Measurements from ENCODE around the gene PISD. TPM values are rescaled to one million over a fixed set of nuclear protein-coding genes. Genes with fewer than 3 reads are reported as not detected.

PISD gene
- total and polyA plus RNA-seq, 7 donors: 10.2 to 24.2 (median 16.3) TPM

GRCh38 chr22:31604137-31604705, 57.8 kb downstream of the PISD start:
- Histone ChIP-seq H3K27ac (no peak overlapping the region), H3K27me3 (ENCODE audit: insufficient read depth in 3 of 3, low read length in 2 of 3) (no peaks in the 10 kb centered on the region), H3K4me3 (no peak overlapping the region), H3K4me1 (no peaks in the 10 kb centered on the region), H3K36me3 (ENCODE audit: insufficient read depth in 1 of 2, low read depth in 1 of 2) (peaks cover 0 to 3% of the 10 kb centered on the region in 2 donors), H3K9me3 (no peaks in the 10 kb centered on the region)
- intact Hi-C loops (cut with DNase I): no loop called here
- no peak for DNase-seq
- TF ChIP-seq CTCF (IDR thresholded peaks at IDR 0.05): no peak
- 91 to 93% (median 93%) methylated on average over 14 of the region's 14 CpGs for WGBS, 3 donors
- ATAC-seq: no peak

- Histone ChIP-seq H3K27ac (no peak overlapping the region), H3K9me3 (no peaks in the 10 kb centered on the region)
- ATAC-seq: no peak
These were observed 58.4 kb downstream of the PISD start for GRCh38 chr22:31603574-31603973.

GRCh38 chr22:31603081-31603525, 58.9 kb downstream of the PISD start:
- WGBS, 3 donors: 85 to 92% (median 88%) methylated on average over 10 of the region's 10 CpGs
- Histone ChIP-seq H3K9me3 (no peaks in the 10 kb centered on the region), H3K27me3 (ENCODE audit: insufficient read depth in 3 of 3, low read length in 2 of 3) (no peaks in the 10 kb centered on the region), H3K4me3 (no peak overlapping the region), H3K36me3 (ENCODE audit: insufficient read depth in 1 of 2, low read depth in 1 of 2) (peaks cover 0 to 3% of the 10 kb centered on the region in 2 donors), H3K27ac (no peak overlapping the region), H3K4me1 (no peaks in the 10 kb centered on the region)
- no peak for ATAC-seq
- intact Hi-C loops (cut with DNase I): no loop called here
- no peak for DNase-seq
- no peak for TF ChIP-seq CTCF (IDR thresholded peaks at IDR 0.05)

More at GRCh38 chr22:31603574-31603973, 58.4 kb downstream of the PISD start:
- 88 to 93% (median 92%) methylated on average over 5 of the region's 5 CpGs for WGBS, 3 donors
- Histone ChIP-seq H3K27me3 (ENCODE audit: insufficient read depth in 3 of 3, low read length in 2 of 3) (no peaks in the 10 kb centered on the region), H3K4me3 (no peak overlapping the region), H3K4me1 (no peaks in the 10 kb centered on the region), H3K36me3 (ENCODE audit: insufficient read depth in 1 of 2, low read depth in 1 of 2) (peaks cover 0 to 3% of the 10 kb centered on the region in 2 donors)
- intact Hi-C loops (cut with DNase I): no loop called here
- TF ChIP-seq CTCF (IDR thresholded peaks at IDR 0.05): no peak
- no peak for DNase-seq

GRCh38 chr22:31602259-31602952, 59.6 kb downstream of the PISD start:
- WGBS, 3 donors: 81 to 82% (median 82%) methylated on average over 11 of the region's 11 CpGs
- Histone ChIP-seq H3K4me3 (no peak overlapping the region), H3K4me1 (no peaks in the 10 kb centered on the region), H3K36me3 (ENCODE audit: insufficient read depth in 1 of 2, low read depth in 1 of 2) (peaks cover 0 to 3% of the 10 kb centered on the region in 2 donors), H3K27ac (no peak overlapping the region), H3K27me3 (ENCODE audit: insufficient read depth in 3 of 3, low read length in 2 of 3) (no peaks in the 10 kb centered on the region), H3K9me3 (no peaks in the 10 kb centered on the region)
- ATAC-seq (no peak), DNase-seq (no peak)
- intact Hi-C loops (cut with DNase I): no loop called here
- no peak for TF ChIP-seq CTCF (IDR thresholded peaks at IDR 0.05)
